Epithelial cell of esophagus (primary cell): ENCODE measurements around the gene PPM1L.
A peak's percentile ranks its signal among the peaks of the same experiment; 100 is the strongest.
"Not testable (repeated sequence)": the region's sequence is repeated elsewhere in the genome, so short reads cannot be mapped to it uniquely, and the experiment has no call there.

Experiments
- DNase-seq: peaks from one replicate; pipeline ENCODE4 v3.0.0; 2010; ENCODE audit warnings: low read depth
- H3K4me3 ChIP-seq: 2 replicates; pipeline ENCODE4 v1.5.1; 2011; ENCODE audit warnings: mild to moderate bottlenecking, low read length, control low read depth
- CTCF ChIP-seq: IDR thresholded peaks from 2 replicates; pipeline ENCODE4 v1.5.1; 2011; ENCODE audit warnings: low read depth, mild to moderate bottlenecking, low read length, control low read depth, inconsistent platforms; ENCODE audit not compliant: insufficient read depth; ENCODE audit errors: missing control alignments

The PPM1L gene

GRCh38 chr3:160998581-160998980, 242.6 kb downstream of the PPM1L start:
- no peak for TF ChIP-seq CTCF
- no peak for DNase-seq
- no peak overlapping the region for H3K4me3 ChIP-seq

GRCh38 chr3:160999274-160999673, 243.2 kb downstream of the PPM1L start:
- peak; percentile 37 for DNase-seq
- TF ChIP-seq CTCF: no peak
- H3K4me3 ChIP-seq: no peak overlapping the region

GRCh38 chr3:161008086-161008485, 252.1 kb downstream of the PPM1L start:
- H3K4me3 ChIP-seq: no peak overlapping the region
- DNase-seq: peak; percentile 36
- no peak for TF ChIP-seq CTCF

GRCh38 chr3:161010151-161010550, 254.1 kb downstream of the PPM1L start:
- DNase-seq, H3K4me3 ChIP-seq: not testable (repeated sequence)

GRCh38 chr3:161014843-161015749, 259.1 kb downstream of the PPM1L start:
- TF ChIP-seq CTCF: no peak
- DNase-seq: no peak
- no peak overlapping the region for H3K4me3 ChIP-seq

- H3K4me3 ChIP-seq: no peak overlapping the region
- TF ChIP-seq CTCF: no peak
- DNase-seq: no peak
Observed at GRCh38 chr3:161016417-161017313, 260.6 kb downstream of the PPM1L start.

GRCh38 chr3:161017971-161018370, 261.9 kb downstream of the PPM1L start:
- TF ChIP-seq CTCF: no peak
- no peak for DNase-seq
- H3K4me3 ChIP-seq: no peak overlapping the region
